GM23248 (cell line): Measurements from ENCODE around the gene TRAF1.

ENCODE experiments used
- EZH2 ChIP-seq: fragments of 200-600 bp; sonication (generic); IDR thresholded peaks from 2 replicates; pipeline ENCODE4 v1.6.1; 2018; ENCODE audit warnings: antibody characterized with exemption, mild to moderate bottlenecking; ENCODE audit not compliant: insufficient read depth, poor library complexity, severe bottlenecking
- EZH2phosphoT487 ChIP-seq: fragments of 200-600 bp; sonication (generic); IDR thresholded peaks from 2 replicates; pipeline ENCODE4 v1.6.1; 2018; ENCODE audit warnings: antibody characterized with exemption, moderate library complexity, mild to moderate bottlenecking, low read depth; ENCODE audit not compliant: insufficient read depth

DNA sequence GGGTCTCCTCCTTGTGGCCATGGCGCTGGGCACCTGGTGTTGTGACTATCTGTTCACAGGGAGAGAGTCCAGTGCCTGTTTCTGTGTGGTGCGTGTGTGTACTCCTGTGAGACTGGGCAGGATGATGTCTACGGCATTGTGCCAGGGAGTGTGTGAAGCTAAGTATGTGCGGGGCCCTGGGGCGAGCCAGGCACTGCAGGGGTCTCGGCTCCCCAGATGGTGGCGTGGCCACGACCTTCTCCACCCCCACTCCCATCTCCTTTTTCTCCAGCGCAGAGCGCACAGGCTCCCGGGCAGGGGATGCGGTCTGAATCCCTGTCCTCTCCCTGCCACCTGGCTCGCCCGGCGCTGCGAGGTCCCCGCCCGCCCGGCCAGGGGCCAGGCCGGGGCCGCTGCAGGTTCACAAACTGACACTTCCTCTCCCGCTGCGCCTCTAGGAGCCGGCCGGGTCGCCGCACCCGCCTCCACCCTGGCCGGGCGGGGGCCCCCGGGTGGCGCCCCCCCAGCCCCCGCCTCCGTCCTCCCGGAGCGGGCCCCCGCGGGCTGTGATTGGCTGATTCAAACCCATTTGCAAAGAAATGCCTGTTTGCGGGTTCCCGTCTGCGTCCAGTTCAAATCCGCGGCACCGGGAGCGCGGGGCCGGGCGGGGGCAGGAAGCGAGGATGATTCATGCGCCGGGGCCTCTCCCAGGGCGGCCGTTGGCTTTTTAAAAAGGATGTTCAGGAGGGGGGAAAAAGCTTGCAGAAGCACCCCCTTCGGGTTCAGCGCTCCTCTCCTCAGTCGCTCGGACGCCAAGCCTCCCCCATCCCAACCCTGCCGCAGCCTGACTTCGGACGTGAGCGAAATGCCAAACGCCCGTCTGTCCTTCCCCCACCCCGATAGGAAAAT lies 50.4 kb downstream of the TRAF1 start:
- TF ChIP-seq EZH2phosphoT487 (no peak), EZH2 (no peak)
